Neuronal stem cell (in vitro differentiated cells): ENCODE results near the gene RNF149.

Source experiments
- DNase-seq: peaks from one replicate; pipeline ENCODE4 v3.0.0-alpha.2; 2013; ENCODE audit warnings: low spot score
- H2AFZ ChIP-seq: one replicate; pipeline ENCODE4 v1.6.1; 2013; ENCODE audit warnings: mild to moderate bottlenecking, low read length, inconsistent platforms
- H2AK5ac ChIP-seq: 2 replicates; pipeline ENCODE4 v1.6.1; 2013; ENCODE audit warnings: low read depth, mild to moderate bottlenecking, inconsistent platforms, low read length, moderate library complexity, mixed read lengths
- H2BK120ac ChIP-seq: 2 replicates; pipeline ENCODE4 v1.6.1; 2013; ENCODE audit warnings: low read depth, mild to moderate bottlenecking, inconsistent platforms, low read length, moderate library complexity, mixed read lengths
- H2BK12ac ChIP-seq: one replicate; pipeline ENCODE4 v1.6.1; 2013; ENCODE audit warnings: low read length, inconsistent platforms
- H2BK15ac ChIP-seq: 2 replicates; pipeline ENCODE4 v1.6.1; 2013; ENCODE audit warnings: mild to moderate bottlenecking, low read length, inconsistent platforms, mixed read lengths
- H2BK5ac ChIP-seq: one replicate; pipeline ENCODE4 v1.6.1; 2013; ENCODE audit warnings: inconsistent platforms, mild to moderate bottlenecking, low read length, moderate library complexity
- H3K14ac ChIP-seq: one replicate; pipeline ENCODE4 v1.6.1; 2013; ENCODE audit warnings: low read length, inconsistent platforms
- H3K18ac ChIP-seq: 2 replicates; pipeline ENCODE4 v1.6.1; 2013; ENCODE audit warnings: low read length, inconsistent platforms
- H3K23ac ChIP-seq: 2 replicates; pipeline ENCODE4 v1.6.1; 2013; ENCODE audit warnings: low read depth, mild to moderate bottlenecking, mixed read lengths, low read length, inconsistent platforms; ENCODE audit not compliant: poor library complexity
- H3K27ac ChIP-seq: replicated peaks from 3 replicates; pipeline ENCODE4 v1.5.1; 2013; ENCODE audit warnings: low read length, inconsistent platforms
- H3K27me3 ChIP-seq, 3 experiments: 2 replicates each; pipeline ENCODE4 v1.6.1; 2013; ENCODE audit warnings: low read length in 3 of 3, mild to moderate bottlenecking in 2 of 3, inconsistent platforms in 1 of 3, low read depth in 1 of 3, mixed read lengths in 1 of 3, moderate library complexity in 1 of 3; ENCODE audit not compliant: control insufficient read depth in 3 of 3, insufficient read depth in 3 of 3
- H3K36me3 ChIP-seq, 2 donors: replicated peaks in 1 of 2; 2 replicates each; pipeline ENCODE4 v1.6.1; 2013; ENCODE audit warnings: low read length in 2 of 2; ENCODE audit not compliant: control insufficient read depth in 2 of 2, insufficient read depth in 2 of 2
- H3K4ac ChIP-seq: 2 replicates; pipeline ENCODE4 v1.6.1; 2013; ENCODE audit warnings: inconsistent platforms, mild to moderate bottlenecking, low read length, moderate library complexity
- H3K4me1 ChIP-seq, 2 donors: 1 replicate in 1 of 2; 2 replicates in 1 of 2; pipeline ENCODE4 v1.6.1; 2013; ENCODE audit warnings: low read length in 2 of 2, low read depth in 1 of 2; ENCODE audit not compliant: control insufficient read depth in 2 of 2, insufficient read depth in 1 of 2
- H3K4me2 ChIP-seq: one replicate; pipeline ENCODE4 v1.6.1; 2013; ENCODE audit warnings: mild to moderate bottlenecking, low read length, inconsistent platforms; ENCODE audit not compliant: insufficient read depth, poor library complexity, severe bottlenecking
- H3K4me3 ChIP-seq, 2 donors: 2 replicates each; pipeline ENCODE4 v1.5.1; 2013; ENCODE audit warnings: low read length in 2 of 2, mild to moderate bottlenecking in 2 of 2, inconsistent platforms in 1 of 2, moderate library complexity in 1 of 2
- H3K79me1 ChIP-seq: one replicate; pipeline ENCODE4 v1.6.1; 2013; ENCODE audit warnings: low read depth, mild to moderate bottlenecking, inconsistent platforms, low read length, moderate library complexity
- H3K9ac ChIP-seq: one replicate; pipeline ENCODE4 v1.6.1; 2013; ENCODE audit warnings: mild to moderate bottlenecking, low read depth, low read length, inconsistent platforms; ENCODE audit not compliant: poor library complexity
- H3K9me3 ChIP-seq, 2 donors: replicated peaks in 1 of 2; 2 replicates each; pipeline versions ENCODE3 to v1.6.1; 2013; ENCODE audit warnings: low read length in 2 of 2, mild to moderate bottlenecking in 2 of 2, inconsistent platforms in 1 of 2, low read depth in 1 of 2, mixed read lengths in 1 of 2, moderate library complexity in 1 of 2; ENCODE audit not compliant: control insufficient read depth in 2 of 2, insufficient read depth in 1 of 2
- H4K8ac ChIP-seq: one replicate; pipeline ENCODE4 v1.6.1; 2013; ENCODE audit warnings: low read depth, mild to moderate bottlenecking, inconsistent platforms, low read length, moderate library complexity
- H4K91ac ChIP-seq: one replicate; pipeline ENCODE4 v1.6.1; 2013; ENCODE audit warnings: low read length, low read depth, mild to moderate bottlenecking, inconsistent platforms; ENCODE audit not compliant: poor library complexity
- WGBS, 2 donors: extraction: QIAGEN DNeasy Blood & Tissue Kit; methylation state at CpG; one replicate each; pipeline ENCODE4 v1.1.7; 2013; ENCODE audit warnings: missing lambda C conversion rate in 2 of 2, mixed read lengths in 1 of 2; ENCODE audit not compliant: insufficient read length in 2 of 2, insufficient replicate concordance in 1 of 2; ENCODE audit errors: extremely low coverage in 2 of 2; 5-methylcytosine and 5-hydroxymethylcytosine counted together

RNF149 gene

DNA sequence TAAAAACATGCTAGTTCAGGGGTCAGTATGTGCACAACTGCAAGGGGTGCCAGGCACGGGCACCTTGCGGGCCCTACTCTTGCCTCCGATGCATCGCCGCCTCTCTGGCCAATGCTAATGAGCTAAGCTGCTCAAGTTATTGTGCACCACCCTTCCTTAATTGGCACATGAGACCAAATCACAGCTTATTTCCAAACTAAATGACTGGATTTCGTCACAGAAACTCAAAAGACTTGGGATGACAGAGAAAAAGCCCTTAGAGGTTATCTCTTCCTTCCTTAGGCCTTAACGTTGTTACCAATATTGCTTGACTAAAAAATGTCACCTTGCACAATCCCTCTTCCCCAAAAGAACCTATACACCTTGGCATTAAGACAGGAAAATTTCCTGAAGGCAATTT lies 7.7 kb downstream of the RNF149 start:
- no peak overlapping the region for H2BK5ac ChIP-seq
- H2BK15ac ChIP-seq: no peak overlapping the region
- WGBS, 2 donors: no CpG with 5 or more reads among the region's 7 CpGs
- DNase-seq: no peak
- H3K4me2 ChIP-seq: no peak overlapping the region
- H2AK5ac ChIP-seq: no peak overlapping the region
- H2BK12ac ChIP-seq: no peak overlapping the region
- no peak overlapping the region for H4K91ac ChIP-seq
- no peak overlapping the region for H2BK120ac ChIP-seq
- H3K4me1 ChIP-seq: peaks cover 0 to 2% of the 10 kb centered on the region in 2 donors
- H3K9me3 ChIP-seq: no peaks in the 10 kb centered on the region
- no peak overlapping the region for H3K18ac ChIP-seq
- H3K23ac ChIP-seq: no peak overlapping the region
- H3K4me3 ChIP-seq: no peak overlapping the region
- no peak overlapping the region for H3K27ac ChIP-seq
- no peak overlapping the region for H4K8ac ChIP-seq
- H3K79me1 ChIP-seq: no peaks in the 10 kb centered on the region
- no peak overlapping the region for H2AFZ ChIP-seq
- no peaks in the 10 kb centered on the region for H3K27me3 ChIP-seq
- no peak overlapping the region for H3K9ac ChIP-seq
- H3K36me3 ChIP-seq: peaks cover 0 to 13% of the 10 kb centered on the region in 2 donors
- no peak overlapping the region for H3K14ac ChIP-seq
- H3K4ac ChIP-seq: no peak overlapping the region

DNA sequence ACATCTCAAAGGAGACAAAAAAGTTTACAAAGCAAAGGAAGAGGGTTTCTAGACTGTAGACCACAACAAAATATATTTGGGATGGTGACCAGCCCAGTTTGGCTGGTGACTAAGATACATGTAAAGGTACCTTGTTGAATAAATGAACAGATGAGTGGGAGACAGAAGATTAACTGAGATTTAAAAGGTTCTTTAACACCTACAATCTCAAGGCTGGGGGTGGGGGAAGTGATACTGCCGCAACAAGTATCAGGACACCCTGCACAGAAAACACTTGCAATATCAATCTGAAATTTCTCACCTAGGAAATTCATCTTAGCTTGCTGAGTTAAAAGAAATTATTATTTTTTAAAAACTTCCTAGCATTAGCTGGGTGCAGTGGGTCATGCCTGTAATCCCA lies 8.3 kb downstream of the RNF149 start:
- Histone ChIP-seq H4K91ac (no peak overlapping the region), H2AK5ac (no peak overlapping the region), H3K27me3 (no peaks in the 10 kb centered on the region), H3K14ac (no peak overlapping the region), H2AFZ (no peak overlapping the region), H3K4me2 (no peak overlapping the region), H3K4me3 (no peak overlapping the region), H3K27ac (no peak overlapping the region), H2BK5ac (no peak overlapping the region), H3K36me3 (peaks cover 0 to 8% of the 10 kb centered on the region in 2 donors), H3K4ac (no peak overlapping the region), H2BK120ac (no peak overlapping the region), H2BK15ac (no peak overlapping the region), H4K8ac (no peak overlapping the region), H3K9me3 (no peaks in the 10 kb centered on the region), H3K9ac (no peak overlapping the region), H2BK12ac (no peak overlapping the region), H3K79me1 (no peaks in the 10 kb centered on the region), H3K4me1 (no peaks in the 10 kb centered on the region), H3K18ac (no peak overlapping the region), H3K23ac (no peak overlapping the region)
- DNase-seq: no peak
- WGBS, 2 donors: no CpG with 5 or more reads among the region's 1 CpG

DNA sequence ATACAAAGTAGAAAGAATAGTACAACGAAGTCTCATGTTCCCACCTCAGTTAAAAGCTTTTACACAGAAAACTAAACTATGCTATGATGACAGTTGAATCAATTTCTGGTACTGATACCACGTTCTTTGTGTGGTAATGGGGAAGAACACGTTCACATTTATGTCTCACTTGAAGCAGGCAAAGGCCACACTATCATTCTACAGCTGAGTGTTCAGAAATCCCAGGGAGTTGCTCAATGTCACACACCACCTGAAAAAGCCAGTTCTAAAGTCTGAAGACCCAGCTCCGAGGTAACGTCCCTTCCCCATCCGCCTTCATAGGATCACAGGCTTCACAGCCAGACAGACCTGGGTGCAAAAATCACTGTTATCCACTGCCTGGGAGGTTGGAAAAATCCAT lies 8.9 kb downstream of the RNF149 start:
- Histone ChIP-seq H3K36me3 (peaks cover 0 to 10% of the 10 kb centered on the region in 2 donors), H2BK120ac (no peak overlapping the region), H2BK15ac (no peak overlapping the region), H3K4ac (no peak overlapping the region), H3K27ac (no peak overlapping the region), H3K4me2 (no peak overlapping the region), H3K23ac (no peak overlapping the region), H2BK12ac (no peak overlapping the region), H2BK5ac (no peak overlapping the region), H4K91ac (no peak overlapping the region), H2AK5ac (no peak overlapping the region), H3K18ac (no peak overlapping the region), H3K79me1 (no peaks in the 10 kb centered on the region), H3K9me3 (no peaks in the 10 kb centered on the region), H3K4me3 (no peak overlapping the region), H2AFZ (no peak overlapping the region), H3K9ac (no peak overlapping the region), H4K8ac (no peak overlapping the region), H3K14ac (no peak overlapping the region), H3K4me1 (no peaks in the 10 kb centered on the region), H3K27me3 (no peaks in the 10 kb centered on the region)
- no peak for DNase-seq
- no CpG with 5 or more reads among the region's 6 CpGs for WGBS, 2 donors

DNA sequence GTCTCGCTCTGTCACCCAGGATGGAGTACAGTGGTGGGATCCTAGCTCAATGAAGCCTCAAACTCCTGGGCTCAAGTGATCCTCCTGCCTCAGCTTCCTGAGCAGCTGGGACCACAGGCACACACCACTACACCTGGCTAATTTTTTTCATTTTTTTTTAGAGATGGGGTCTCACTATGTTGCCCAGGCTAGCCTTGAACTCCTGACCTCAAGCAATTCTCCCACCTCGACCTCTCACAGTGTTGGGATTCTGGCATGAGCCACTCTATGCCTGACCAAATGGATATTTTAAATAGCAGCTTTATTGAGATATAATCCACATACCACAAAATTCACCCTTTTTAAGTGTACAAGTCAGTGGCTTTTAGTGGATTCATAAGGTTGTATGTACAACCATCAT lies 11.1 kb downstream of the RNF149 start:
- no CpG with 5 or more reads among the region's 2 CpGs for WGBS, 2 donors
- H2AK5ac ChIP-seq: no peak overlapping the region
- no peaks in the 10 kb centered on the region for H3K4me1 ChIP-seq
- H3K4me3 ChIP-seq: no peak overlapping the region
- no peak overlapping the region for H2BK5ac ChIP-seq
- H3K36me3 ChIP-seq: peaks cover 2 to 25% of the 10 kb centered on the region in 2 donors
- no peak overlapping the region for H3K9ac ChIP-seq
- no peak overlapping the region for H3K14ac ChIP-seq
- no peak overlapping the region for H2BK120ac ChIP-seq
- H3K27me3 ChIP-seq: no peaks in the 10 kb centered on the region
- H3K9me3 ChIP-seq: no peaks in the 10 kb centered on the region
- H4K8ac ChIP-seq: no peak overlapping the region
- DNase-seq: no peak
- H2BK15ac ChIP-seq: no peak overlapping the region
- no peak overlapping the region for H3K18ac ChIP-seq
- no peaks in the 10 kb centered on the region for H3K79me1 ChIP-seq
- no peak overlapping the region for H3K4ac ChIP-seq
- H3K27ac ChIP-seq: no peak overlapping the region
- no peak overlapping the region for H3K4me2 ChIP-seq
- H3K23ac ChIP-seq: no peak overlapping the region
- no peak overlapping the region for H2BK12ac ChIP-seq
- no peak overlapping the region for H4K91ac ChIP-seq
- H2AFZ ChIP-seq: no peak overlapping the region
